K562 (cell line): ENCODE results near the gene DYSF. TPM values are rescaled to one million over a fixed set of nuclear protein-coding genes. Genes with fewer than 3 reads are reported as not detected.

Source experiments
- ATAC-seq: fragments of 200-7000 bp; cut with Tn5 transposase; 3 replicates; pipeline ENCODE4 v1.9.1; 2020; ENCODE audit warnings: moderate library complexity
- BruUV-seq: library from RNA; stranded (reverse); fragments of 400-500 nt; replicated peaks from 2 replicates; lab custom pipeline; 2021; lab: Mats Ljungman, UMichigan
- CTCF ChIA-PET: fragments of 300-600 bp; formaldehyde crosslinking; extraction: SDS; loops from one replicate; lab custom pipeline; 2021; ENCODE audit warnings: low intra/inter-chr PET ratio; lab: Yijun Ruan, JAX
- POLR2A ChIA-PET: fragments of 300-600, 350-650 bp; sonication (Branson Sonifier 250); formaldehyde crosslinking; extraction: SDS; loops from one replicate; lab custom pipeline; 2021; ENCODE audit warnings: antibody characterized with exemption, inconsistent platforms; lab: Yijun Ruan, JAX
- DNase-seq, 4 experiments: peaks; one replicate each; pipeline versions ENCODE4 v3.0.0 to v3.0.0-alpha.2; 2011 to 2018; ENCODE audit warnings: low spot score in 3 of 4, mixed read lengths in 3 of 4; ENCODE audit errors: extremely low read depth in 1 of 4
- FAIRE-seq: peaks from 2 replicates; lab custom pipeline; 2011; peaks lifted over from hg19 to GRCh38; lab: Jason Lieb, UNC
- H2AFZ ChIP-seq: 2 replicates; pipeline ENCODE4 v1.6.0; 2011; ENCODE audit warnings: low read depth, low read length, control low read depth, inconsistent platforms
- H3K27ac ChIP-seq: fragments of 200-600 bp; 3 replicates; pipeline ENCODE4 v1.8.0; 2011; ENCODE audit warnings: low read depth, mild to moderate bottlenecking, control low read depth, inconsistent platforms, low read length, moderate library complexity, mixed read lengths; ENCODE audit errors: extremely low read depth
- H3K27me3 ChIP-seq, 2 experiments: fragments of 300-600 bp in 1 of 2; 2 replicates in 1 of 2; 3 replicates in 1 of 2; pipeline versions ENCODE4 v1.6.0 to v1.8.0; 2011; ENCODE audit warnings: inconsistent platforms in 2 of 2, low read length in 2 of 2, mild to moderate bottlenecking in 1 of 2, mixed read lengths in 1 of 2, moderate library complexity in 1 of 2; ENCODE audit not compliant: control insufficient read depth in 2 of 2, insufficient read depth in 2 of 2
- H3K36me3 ChIP-seq: fragments of 300-600 bp; 3 replicates; pipeline ENCODE4 v1.8.0; 2011; ENCODE audit warnings: mild to moderate bottlenecking, low read length, inconsistent platforms; ENCODE audit not compliant: control insufficient read depth, insufficient read depth
- H3K4me1 ChIP-seq, 2 experiments: fragments of 200-600 bp in 1 of 2; replicated peaks in 1 of 2; 2 replicates in 1 of 2; 3 replicates in 1 of 2; pipeline versions ENCODE4 v1.5.1 to v1.8.0; 2011; ENCODE audit warnings: inconsistent platforms in 2 of 2, low read length in 2 of 2, mild to moderate bottlenecking in 1 of 2, mixed read lengths in 1 of 2, moderate library complexity in 1 of 2; ENCODE audit not compliant: control insufficient read depth in 2 of 2, insufficient read depth in 2 of 2
- H3K4me2 ChIP-seq: 2 replicates; pipeline ENCODE4 v1.6.1; 2011; ENCODE audit warnings: low read length, control low read depth, inconsistent platforms, mixed read lengths; ENCODE audit not compliant: insufficient read depth
- H3K4me3 ChIP-seq: fragments of 200-600 bp; sonication (generic), shearing (Covaris generic); 2 replicates; pipeline ENCODE4 v1.5.1; 2016; ENCODE audit warnings: control low read depth, inconsistent platforms
- H3K79me2 ChIP-seq: fragments of 200-600 bp; 3 replicates; pipeline ENCODE4 v1.8.0; 2011; ENCODE audit warnings: low read length, inconsistent platforms; ENCODE audit not compliant: control insufficient read depth, insufficient read depth
- H3K9ac ChIP-seq, 2 experiments: 2 replicates each; pipeline versions ENCODE4 v1.6.0 to v1.6.1; 2011; ENCODE audit warnings: low read depth in 2 of 2, low read length in 2 of 2, control low read depth in 1 of 2, inconsistent platforms in 1 of 2, mild to moderate bottlenecking in 1 of 2, mixed read lengths in 1 of 2; ENCODE audit not compliant: insufficient read depth in 1 of 2
- H3K9me1 ChIP-seq: one replicate; pipeline ENCODE4 v1.6.0; 2011; ENCODE audit warnings: inconsistent platforms, mild to moderate bottlenecking, low read length, moderate library complexity; ENCODE audit not compliant: control insufficient read depth, insufficient read depth
- H3K9me3 ChIP-seq: replicated peaks from 2 replicates; pipeline ENCODE4 v1.5.1; 2011; ENCODE audit warnings: low read depth, low read length, inconsistent platforms; ENCODE audit not compliant: control insufficient read depth, insufficient read depth
- H4K20me1 ChIP-seq: replicated peaks from 2 replicates; pipeline ENCODE4 v1.6.1; 2011; ENCODE audit warnings: low read length, inconsistent platforms, mixed read lengths; ENCODE audit not compliant: control insufficient read depth, insufficient read depth
- BRCA1 ChIP-seq, 2 experiments: fragments of 450-650 bp in 1 of 2; sonication (generic) in 1 of 2; formaldehyde crosslinking in 1 of 2; IDR thresholded peaks; 2 replicates each; pipeline versions ENCODE4 v1.5.0 to v1.6.1; 2017 to 2020; ENCODE audit warnings: mild to moderate bottlenecking in 1 of 2, missing genetic modification reagents in 1 of 2
- CREM ChIP-seq: IDR thresholded peaks from 2 replicates; pipeline ENCODE4 v1.6.1; 2014; ENCODE audit warnings: antibody characterized with exemption, low read depth
- HOMEZ ChIP-seq: fragments of 250-450 bp; sonication (Bioruptor Pico); IDR thresholded peaks from 2 replicates; pipeline ENCODE4 v1.4.0; 2020; ENCODE audit warnings: mild to moderate bottlenecking, moderate library complexity
- IRF1 ChIP-seq: sonication (generic); formaldehyde crosslinking; IDR thresholded peaks from 2 replicates; pipeline ENCODE4 v1.8.0; 2022; ENCODE audit warnings: missing genetic modification reagents, mild to moderate bottlenecking, borderline replicate concordance
- LARP7 ChIP-seq: fragments of 450-650 bp; IDR thresholded peaks from 2 replicates; pipeline ENCODE4 v1.6.1; 2016
- MEF2D ChIP-seq: conservative IDR thresholded peaks from 2 replicates; pipeline ENCODE4 v1.6.1; 2016; ENCODE audit warnings: low read depth, missing genetic modification characterization, missing compliant biosample characterization
- NCOA4 ChIP-seq: fragments of 450-650 bp; IDR thresholded peaks from 2 replicates; pipeline ENCODE4 v1.6.1; 2018; ENCODE audit warnings: mild to moderate bottlenecking; ENCODE audit not compliant: partially characterized antibody
- PTRF ChIP-seq: fragments of 450-650 bp; IDR thresholded peaks from 2 replicates; pipeline ENCODE4 v1.6.1; 2016; ENCODE audit warnings: mild to moderate bottlenecking, missing genetic modification characterization, missing compliant biosample characterization
- RREB1 ChIP-seq: fragments of 250-450 bp; sonication (Bioruptor Pico); IDR thresholded peaks from 2 replicates; pipeline ENCODE4 v1.4.0; 2020
- WGBS: fragments of 100-300 bp; shearing (Covaris generic); methylation state at CpG from one replicate; pipeline ENCODE4 v1.1.6; 2016; ENCODE audit warnings: low coverage, mixed read lengths; ENCODE audit not compliant: insufficient coverage; ENCODE audit errors: missing lambda C conversion rate; 5-methylcytosine and 5-hydroxymethylcytosine counted together
- in situ Hi-C: fragments of 300-500 bp; cut with MboI; formaldehyde crosslinking; loops from 4 replicates; pipeline ENCODE4 v1.15.0; 2018; ENCODE audit warnings: inconsistent platforms, mixed read lengths
- intact Hi-C: fragments of 100-400 bp; cut with micrococcal nuclease; formaldehyde crosslinking; loops from 2 replicates; pipeline ENCODE4 v1.14.2; 2022
- polyA plus RNA-seq, 8 experiments: library from polyadenylated mRNA; depleted of rRNA in 4 of 8; stranded (reverse) in 5 of 8; unstranded in 3 of 8; fragments of >200 nt; fragmentation: Nextera tagmentation in 2 of 8; fragmentation: Illumina TruSeq in 1 of 8; extraction: Ambion mirVana in 2 of 8; extraction: Trizol in 1 of 8; gene quantifications; 2 replicates each; pipeline versions ENCODE4 v1.2.1 to v1.2.3, GENCODE V29; 2011 to 2014; ENCODE audit warnings: inconsistent platforms in 1 of 8, missing spikeins in 1 of 8
- total RNA-seq, 7 experiments: library from RNA; depleted of rRNA in 6 of 7; stranded (reverse); fragments of >200 nt in 6 of 7; fragmentation: Illumina TruSeq in 2 of 7; extraction: Trizol in 2 of 7; gene quantifications; 2 replicates each; pipeline versions ENCODE4 v1.2.1 to v1.2.3, GENCODE V29; 2011 to 2021; ENCODE audit warnings: low replicate concordance in 1 of 7

The DYSF gene
- total and polyA plus RNA-seq, 9 of the 15 experiments (the other 6 are each of a cell fraction or from before 2014, with no cell fraction given), result 0.01 to 0.80 (median 0.29) TPM

- TF ChIP-seq RREB1 (CRISPR knock-in tag), result no peak
These were observed 3.3 kb downstream of the DYSF start (continued) for GRCh38 chr2:71456617-71457016.

- Histone ChIP-seq H3K36me3 (no peaks in the 10 kb centered on the region), H3K9me3 (no peaks in the 10 kb centered on the region), H3K27ac (no peak overlapping the region), H3K9ac (peak overlapping the region in 1 of 2 experiments; percentile 61; a peak in 1 of 4 replicates), H2AFZ (no peak overlapping the region), H3K4me2 (peak overlapping the region; percentile 19; the same call in 1 of the 2 replicates), H3K79me2 (no peaks in the 10 kb centered on the region), H3K27me3 (no peaks in the 10 kb centered on the region), H3K4me1 (peaks cover 23 to 33% of the 10 kb centered on the region in 2 experiments), H4K20me1 (no peaks in the 10 kb centered on the region; the same call in 1 of the 2 replicates), H3K9me1 (no peaks in the 10 kb centered on the region), H3K4me3 (no peak overlapping the region)
- intact Hi-C loops (no loop called here), in situ Hi-C loops (no loop called here)
- ChIA-PET CTCF (no interaction called here), POLR2A (interaction anchor here (0.6 to 1.2 kb wide), 3 partner anchors 11 to 164 kb away, joined by 3 to 5 read pairs (median 3); no protein-coding TSS in a partner anchor)
- FAIRE-seq (no peak), DNase-seq (peak; percentile 34 to 55 (median 44)), ATAC-seq (no peak)
- BruUV-seq, result no TSS peak
- WGBS, result 29% methylated on average over 9 of the region's 9 CpGs
- no peak for TF ChIP-seq IRF1 (CRISPR knock-in tag)
- no peak for TF ChIP-seq CREM
- TF ChIP-seq BRCA1 (IDR thresholded peaks at IDR 0.05), result no peak
- TF ChIP-seq BRCA1 (CRISPR knock-in tag; IDR thresholded peaks at IDR 0.05), result no peak
- TF ChIP-seq PTRF (tag), result no peak
- TF ChIP-seq HOMEZ (CRISPR knock-in tag), result no peak
- no peak for TF ChIP-seq LARP7
- no peak for TF ChIP-seq NCOA4
- no peak for TF ChIP-seq MEF2D
These were observed 4.0 kb downstream of the DYSF start for GRCh38 chr2:71457123-71457915.
